NCI-H1092 treated with DMSO at 0.1 percent for 48 hours (cell line): ENCODE measurements around the gene CRY1.
A peak's percentile ranks its signal among the peaks of the same experiment; 100 is the strongest.

ENCODE experiments used
- DNase-seq: peaks from one replicate; lab custom pipeline; 2025; lab: John Stamatoyannopoulos, UW

Gene CRY1

DNA sequence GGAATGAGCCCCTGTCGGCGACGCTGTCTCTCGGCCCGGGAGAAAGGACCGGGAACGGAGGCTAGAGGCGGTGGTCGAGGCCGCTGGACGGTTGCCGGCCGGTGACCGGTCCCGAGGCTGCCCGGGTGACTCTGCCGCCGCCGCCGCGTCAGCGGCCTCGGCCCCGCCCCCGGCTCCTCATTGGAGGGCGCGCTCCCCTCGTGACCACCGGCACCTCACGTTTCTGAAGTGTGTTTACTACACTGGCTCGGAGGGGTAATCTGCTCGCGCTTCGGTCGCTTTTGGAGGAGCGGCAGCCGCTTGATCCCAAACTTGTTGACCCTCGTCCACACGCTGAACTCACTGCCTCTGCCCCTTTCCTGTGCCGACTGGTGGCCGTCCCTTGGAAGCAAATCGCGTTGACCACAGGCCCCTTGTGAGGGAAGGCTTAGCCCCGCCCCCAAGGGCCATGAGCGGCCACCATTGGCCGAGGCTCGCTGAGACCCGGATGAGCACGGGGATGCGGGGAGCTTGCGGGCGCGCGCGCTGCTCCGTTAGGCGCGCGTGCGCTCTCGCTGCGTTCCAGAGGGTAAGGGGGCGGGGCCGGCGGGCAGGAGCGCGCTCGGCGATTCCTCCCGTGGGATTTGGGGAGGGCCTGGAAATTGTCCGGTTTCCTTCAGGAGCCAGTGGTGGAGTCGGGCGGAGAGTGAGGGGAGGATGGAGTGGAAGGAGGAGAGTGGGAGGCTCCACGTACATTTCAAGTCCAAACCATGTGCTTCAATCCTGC, at the start of gene CRY1:
Gene CRY1 (minus strand): TSS at position 133 of the 766 bp plus-strand sequence. CDS start 588 bp downstream, outside the sequence.
- DNase-seq = peak; percentile 94

DNA sequence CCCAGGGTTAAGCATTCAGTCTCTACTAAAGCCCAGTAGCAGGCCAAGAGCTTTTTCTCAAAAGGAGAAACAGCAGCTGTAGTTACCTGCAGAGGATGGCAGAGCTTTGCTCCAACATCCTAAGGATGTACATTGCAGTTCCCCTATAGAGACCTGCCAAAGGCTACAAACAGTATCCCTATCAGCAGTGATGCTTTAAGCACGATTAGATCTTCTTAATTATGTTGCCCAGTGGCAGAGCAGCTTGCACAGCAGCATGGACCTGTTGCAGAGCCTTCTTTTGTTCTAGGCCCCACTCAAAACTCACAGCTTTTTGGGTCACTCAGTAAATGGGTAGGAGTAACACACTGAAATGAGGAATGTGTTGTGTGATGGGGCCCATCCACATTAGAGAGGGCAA, 46.4 kb upstream of the CRY1 start:
- no peak for DNase-seq

DNA sequence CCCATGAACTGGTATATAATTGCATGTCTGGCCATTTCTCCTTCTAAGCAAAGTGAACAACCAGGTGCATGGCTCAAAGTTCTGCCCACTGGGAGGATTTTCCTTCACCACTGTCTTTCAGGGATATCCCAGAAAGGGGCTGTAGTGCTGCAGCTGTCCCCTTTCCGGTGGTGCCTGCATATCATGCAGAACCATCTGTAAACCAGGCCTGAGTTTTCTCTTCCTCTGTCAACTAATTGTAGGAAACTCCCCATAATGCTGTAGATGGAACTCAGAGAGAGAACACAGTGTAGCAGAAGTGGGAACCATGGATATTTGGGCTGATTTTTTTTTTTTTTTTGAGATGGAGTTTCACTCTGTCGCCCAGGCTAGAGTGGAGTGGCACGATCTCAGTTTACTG, 45.6 kb upstream of the CRY1 start:
- no peak for DNase-seq

DNA sequence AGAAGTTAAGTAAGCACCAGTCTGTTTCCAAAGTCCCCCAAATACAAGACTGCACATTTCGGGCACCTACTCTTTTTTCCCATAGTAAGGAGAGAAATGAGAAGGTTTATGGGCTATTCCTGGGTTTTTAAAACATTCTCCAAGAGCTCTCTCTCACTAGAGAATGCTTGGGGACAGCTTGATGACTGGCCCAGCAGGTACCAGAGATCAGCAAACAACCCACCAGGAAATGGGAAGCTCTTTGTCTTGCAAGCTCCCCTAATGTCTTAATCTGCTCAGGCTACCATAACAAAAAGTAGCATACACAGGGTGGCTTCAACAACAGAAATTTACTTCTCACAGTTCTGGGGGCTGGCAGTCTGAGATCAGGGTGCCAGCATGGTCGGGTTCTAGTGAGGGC, 41.8 kb upstream of the CRY1 start:
- no peak for DNase-seq

DNA sequence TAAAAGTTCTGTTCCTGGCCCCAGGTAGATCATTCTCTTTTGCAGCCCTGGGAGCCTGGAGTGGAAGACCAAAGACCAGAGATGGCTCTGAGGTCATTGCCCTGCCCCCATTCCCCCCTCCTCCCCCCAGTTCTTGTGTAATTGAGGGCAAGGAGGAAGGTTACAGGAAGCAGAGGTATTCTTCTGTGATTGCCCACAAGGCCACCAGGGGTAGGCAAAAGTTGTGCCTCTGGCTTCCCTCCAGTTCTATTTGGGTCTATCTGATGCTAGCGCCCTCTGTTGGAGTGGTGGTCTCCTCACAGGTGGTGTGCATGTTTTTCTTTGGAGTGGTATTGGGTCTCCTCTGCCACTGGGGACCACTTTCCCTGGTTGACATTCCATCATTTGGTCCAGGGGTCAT, 41.2 kb upstream of the CRY1 start:
- DNase-seq = no peak

DNA sequence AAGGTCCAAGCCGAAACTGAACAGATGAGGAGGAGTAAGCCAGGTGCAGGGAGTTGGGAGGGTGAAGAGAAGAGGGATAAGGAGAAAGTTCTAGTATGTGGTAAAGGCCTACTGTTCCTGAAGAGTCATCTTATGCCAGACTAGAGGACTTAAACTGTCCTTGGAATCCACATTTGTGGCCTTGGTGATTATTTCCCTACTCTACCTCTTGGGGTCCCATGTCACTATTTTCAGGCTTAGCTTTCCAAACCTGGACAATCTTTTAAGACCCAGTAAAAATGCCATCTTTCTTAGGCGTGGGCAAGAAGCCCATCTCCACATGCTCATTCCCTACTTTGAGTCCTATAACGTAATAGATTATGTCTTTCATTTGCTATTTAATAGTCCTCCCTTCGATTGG, 40.1 kb upstream of the CRY1 start:
- DNase-seq = no peak

DNA sequence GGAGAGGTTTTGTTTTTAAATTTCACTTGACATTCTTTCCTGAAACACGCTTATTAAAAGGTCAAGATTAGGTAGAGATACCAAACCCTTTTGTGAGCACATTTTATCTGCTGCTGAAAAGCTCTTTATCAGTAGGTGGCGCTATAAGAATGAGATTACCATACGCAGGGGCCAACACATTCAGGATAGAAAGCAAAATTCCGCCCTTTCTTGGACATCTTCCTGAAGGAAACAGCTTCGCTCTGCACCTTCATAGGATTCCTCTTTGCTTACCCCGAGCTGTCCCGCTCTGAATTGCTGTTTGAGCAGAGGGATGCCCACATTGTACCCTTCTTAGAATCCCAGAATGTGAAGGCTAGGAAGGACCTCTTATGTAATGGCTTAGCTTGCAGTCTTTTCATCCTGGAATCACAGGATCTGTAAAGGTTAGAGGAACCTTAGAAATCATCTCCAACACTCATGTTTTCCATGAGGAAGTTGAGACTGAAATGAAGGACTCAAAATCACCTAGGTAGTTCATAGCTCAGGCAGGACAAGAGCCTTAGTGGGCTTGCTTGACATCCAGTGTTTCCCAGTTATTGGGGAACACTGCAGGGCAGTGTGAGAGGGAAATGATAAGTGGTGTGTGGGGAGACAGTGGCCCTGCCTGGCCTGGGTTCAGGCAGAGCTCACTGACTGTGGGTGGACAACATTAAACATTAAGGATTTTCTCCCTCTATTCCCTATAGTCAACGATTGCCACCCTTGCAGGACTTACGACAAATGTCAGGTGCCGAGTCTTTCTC, 38.7 kb upstream of the CRY1 start:
- peak; percentile 87 for DNase-seq

DNA sequence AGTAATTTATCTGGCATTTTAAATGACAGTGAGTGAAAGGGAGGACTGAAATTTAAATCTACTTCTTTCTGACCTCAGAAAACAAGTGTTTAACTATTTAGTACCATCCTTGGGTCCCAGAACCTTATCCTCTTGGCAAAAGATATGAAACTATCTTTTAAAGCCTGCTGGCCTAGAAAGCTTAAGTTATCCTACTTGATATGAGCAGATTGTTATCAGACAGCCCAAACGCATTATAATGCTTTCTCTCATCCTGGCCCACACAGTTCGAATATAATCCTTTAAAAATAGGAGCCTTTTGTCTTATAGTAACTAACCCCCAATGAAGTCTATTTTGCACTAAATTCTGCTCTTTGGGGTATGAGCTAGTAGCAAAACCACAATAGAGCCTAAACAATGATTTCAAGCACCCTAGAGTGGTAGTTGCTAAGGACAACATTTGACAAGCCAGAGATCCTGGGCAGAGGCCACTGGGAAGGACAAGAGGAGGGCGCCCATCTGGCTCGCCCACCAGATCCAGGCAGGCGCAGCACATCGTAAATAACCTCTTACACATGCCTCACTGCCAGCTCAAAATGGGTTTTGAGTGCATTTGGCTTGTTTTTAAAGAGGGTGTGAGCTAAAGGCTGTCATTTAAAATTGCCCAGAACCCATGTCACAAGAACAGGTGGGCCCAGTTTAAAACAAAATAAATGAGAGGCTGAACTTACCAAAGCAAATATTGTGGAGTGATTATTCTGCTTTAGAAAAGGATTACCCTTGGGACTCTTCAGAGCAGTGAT, 37.7 kb upstream of the CRY1 start:
- DNase-seq = peak; percentile 95

DNA sequence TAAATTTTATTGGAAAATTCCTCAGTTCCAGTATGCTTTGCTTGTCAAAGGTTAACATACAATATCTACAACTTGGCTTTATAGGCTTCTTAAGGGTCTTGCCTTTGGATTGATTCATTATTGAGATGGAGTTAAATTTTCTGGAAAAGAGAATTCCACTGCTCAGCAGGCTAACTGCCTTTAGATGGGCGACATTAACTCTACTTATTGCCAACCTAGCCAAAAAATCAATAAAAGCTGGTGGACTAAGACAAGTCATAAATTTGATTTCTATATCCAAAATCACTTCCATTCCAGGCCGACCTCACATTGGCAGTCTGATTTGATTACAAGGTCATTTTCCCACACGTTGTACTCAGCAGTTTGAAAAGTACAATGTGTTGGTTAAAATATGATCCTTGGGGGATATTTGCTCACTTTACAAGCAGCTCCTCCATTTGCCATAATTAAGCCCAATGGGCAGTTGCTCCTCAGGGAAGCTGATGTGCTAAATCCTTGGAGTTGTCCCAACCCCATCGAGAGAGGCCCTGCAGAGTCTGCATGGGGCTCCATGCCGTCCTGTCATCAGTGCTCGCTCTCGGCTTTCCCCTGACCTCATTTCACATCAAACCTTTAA, 36.1 kb upstream of the CRY1 start:
- peak; percentile 59 for DNase-seq

DNA sequence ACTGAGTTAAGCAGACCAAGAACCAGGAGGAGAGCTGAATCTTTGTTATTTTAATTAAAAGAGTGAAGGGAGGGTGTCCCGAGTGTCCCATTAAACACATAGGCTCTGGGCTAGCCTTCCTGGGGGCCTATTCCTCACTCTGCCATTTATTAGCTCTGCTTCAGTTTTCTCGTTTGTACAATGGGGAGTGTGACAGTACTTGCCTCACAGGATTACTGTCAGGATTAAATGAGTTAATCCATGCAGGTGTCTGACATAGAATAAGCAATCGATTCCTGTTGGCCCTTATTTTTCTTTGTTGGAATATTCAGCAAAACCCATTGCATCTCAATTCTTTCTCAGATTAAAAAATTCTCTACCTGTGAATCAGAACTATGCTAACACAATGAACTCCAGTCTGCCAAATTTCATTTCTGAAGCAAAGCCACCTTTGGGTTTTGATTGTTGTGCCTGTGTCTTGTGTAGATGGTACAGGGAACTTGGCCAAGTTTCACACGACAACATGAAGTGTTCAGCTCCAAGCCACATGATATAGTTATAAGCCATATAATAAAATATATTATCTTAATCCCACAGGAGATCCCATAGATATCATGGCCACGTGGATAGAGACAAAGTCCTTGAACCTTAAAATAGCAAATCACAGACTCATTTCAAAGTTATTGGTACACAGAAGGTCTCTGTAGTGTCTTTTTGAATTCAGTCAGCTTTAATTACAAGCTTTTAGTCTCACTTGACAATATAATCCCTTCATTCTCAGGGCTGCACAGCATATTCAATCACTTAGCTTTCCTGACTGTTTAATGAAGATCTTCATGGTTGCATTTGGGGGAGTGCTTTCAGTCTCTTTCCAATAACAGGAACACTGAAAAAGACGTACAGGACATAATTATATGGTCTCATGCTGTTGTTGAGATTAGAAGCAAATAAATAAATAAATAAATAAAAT, 34.4 kb upstream of the CRY1 start:
- peak; percentile 9 for DNase-seq

DNA sequence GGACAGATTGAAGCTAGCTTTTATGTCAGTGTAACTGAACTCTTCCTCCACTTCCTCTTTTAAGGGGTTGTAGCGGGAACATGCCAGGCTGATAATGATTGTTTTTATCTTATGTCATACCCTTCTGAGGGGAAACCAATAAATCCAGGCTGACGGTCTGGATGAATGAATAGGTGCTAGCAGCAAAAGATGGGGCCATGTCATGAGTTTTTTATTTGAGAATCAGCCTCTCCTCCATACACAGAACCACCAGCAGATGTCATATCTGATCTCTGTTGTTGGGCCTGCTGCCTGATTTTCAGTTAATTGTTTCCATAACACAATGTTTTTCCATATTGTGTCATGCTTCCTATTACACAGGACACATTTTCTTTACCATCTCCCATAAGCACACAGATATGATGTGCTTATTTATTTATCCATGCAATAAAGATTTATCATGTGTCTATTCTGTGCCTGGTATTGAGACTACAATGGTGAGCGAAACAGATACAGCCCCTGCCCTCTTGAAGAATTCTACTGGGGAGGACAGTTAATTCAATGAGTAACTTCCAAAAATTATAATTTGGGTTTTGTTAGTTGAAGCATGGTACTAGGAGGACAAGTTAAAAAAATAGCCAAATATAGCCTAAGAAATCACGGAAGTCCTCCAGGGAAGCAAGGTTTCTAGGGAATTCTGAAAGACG, 33.6 kb upstream of the CRY1 start:
- DNase-seq = peak; percentile 56

DNA sequence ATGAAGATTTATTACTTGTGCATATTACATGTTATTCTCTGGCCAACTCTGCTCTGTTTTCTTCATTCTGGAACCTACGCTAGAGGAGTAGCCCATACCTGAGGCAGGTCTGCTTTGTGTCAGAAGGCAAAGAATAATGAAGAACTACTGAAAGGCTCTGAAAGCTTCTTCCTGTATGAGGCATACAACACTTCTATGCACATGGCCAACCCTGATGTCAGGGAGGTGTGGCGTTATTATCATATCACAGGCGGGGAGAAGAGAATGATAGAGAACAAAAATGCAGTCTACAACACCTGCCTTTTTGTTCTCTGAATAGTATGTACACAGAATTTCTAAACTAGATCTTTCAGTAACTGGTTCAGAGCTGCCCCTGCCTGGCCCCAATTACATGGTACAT, 32.5 kb upstream of the CRY1 start:
- peak; percentile 7 for DNase-seq

DNA sequence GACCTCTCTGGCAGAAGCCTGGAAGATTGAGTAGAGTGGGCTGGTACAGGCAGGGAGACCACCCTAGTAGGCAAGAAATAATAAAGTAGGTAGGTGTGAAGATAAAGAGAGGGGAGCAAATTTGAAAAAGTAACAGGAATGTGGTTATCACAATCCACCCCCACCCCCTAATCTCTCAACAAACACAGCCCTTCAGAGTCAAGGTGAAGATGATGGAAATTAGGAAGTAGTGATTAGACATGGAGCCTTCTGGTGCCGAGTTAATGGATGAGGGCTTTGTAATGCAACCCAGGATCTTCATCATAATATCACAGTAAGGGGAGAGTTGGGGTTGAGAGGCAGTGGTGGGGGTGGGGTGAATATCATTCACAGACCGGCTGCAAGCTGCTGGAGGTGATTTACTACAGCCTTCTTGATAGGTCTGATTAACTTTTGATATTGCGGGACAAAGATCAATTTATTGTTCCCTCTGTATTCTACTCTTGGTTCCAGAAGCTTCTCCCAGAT, 29.2 kb upstream of the CRY1 start:
- no peak for DNase-seq

DNA sequence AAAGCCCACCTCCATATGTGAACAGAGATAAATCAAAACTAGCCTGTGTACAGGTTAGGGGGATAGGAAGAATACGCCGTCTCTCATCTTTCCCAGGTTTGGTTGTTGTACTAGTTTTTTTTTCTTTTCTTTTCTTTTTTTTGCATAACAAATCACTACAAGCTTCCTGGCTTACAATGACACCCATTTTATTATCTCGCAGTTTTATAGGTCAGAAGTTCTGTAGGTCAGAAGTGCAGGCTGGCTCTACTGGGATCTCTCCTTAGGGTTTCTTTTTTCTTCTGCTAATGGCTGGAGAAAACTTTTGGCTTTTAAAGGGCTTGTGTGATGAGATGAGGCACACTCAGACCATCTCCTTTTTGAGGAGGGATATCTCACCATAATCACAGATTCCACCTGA, 25.7 kb upstream of the CRY1 start:
- DNase-seq = no peak

DNA sequence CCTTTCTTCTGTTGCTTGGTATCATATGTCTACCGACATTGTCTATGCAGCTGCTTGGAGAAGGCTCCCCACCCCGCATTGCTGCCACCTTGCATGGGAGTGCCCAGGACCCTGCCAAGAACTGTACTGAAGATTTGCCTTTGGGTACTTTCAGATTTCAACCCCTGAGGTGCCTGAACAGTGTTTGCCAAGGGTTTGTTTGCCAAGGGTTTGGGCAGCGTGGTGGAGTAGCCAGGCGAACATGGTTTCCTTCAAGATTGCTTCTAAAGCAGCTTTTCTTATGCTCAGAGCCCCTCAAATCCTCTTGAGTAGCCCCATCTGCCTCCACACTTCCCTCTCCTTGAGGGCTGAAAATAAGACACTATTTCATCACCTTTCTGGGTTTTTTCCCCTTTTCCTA, 25.3 kb upstream of the CRY1 start:
- DNase-seq = no peak

DNA sequence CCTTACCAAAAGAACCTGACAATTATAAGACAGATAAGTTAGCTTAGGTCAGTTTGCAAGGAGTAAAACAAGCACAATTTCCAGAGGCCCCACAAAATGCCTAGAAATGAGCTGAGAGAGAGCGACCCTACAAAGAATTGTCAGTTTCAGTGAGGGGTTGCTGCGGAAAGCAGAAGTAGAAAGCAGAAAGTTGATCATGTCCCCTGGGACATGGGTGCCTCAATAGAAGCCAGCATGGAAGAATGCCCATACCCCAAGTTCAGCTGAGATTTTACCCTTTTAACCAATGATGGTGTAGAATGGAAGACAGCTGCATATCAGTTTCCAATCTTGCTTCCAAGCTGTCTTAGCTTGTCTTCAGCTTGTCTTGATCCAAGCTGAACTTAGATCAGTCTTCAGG, 21.8 kb upstream of the CRY1 start:
- no peak for DNase-seq

DNA sequence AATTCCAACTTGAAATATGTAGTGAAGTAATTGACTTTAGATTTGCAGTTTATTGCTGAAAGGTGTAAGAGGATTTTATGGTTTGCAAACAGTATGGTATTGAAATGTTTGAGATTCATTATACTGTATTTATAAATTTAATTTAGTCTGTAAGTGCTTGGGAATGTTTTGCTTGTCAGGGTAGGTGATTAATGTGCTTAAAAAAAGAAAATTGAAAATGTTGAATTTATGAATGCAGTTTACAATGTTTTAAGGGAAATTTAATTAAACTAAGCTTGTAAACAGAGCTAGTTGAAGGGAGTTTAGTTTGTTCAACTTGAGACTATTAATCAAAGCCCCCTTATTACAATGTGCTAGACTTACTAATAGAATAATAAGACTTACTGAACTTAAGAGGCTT, 18.0 kb upstream of the CRY1 start:
- no peak for DNase-seq

DNA sequence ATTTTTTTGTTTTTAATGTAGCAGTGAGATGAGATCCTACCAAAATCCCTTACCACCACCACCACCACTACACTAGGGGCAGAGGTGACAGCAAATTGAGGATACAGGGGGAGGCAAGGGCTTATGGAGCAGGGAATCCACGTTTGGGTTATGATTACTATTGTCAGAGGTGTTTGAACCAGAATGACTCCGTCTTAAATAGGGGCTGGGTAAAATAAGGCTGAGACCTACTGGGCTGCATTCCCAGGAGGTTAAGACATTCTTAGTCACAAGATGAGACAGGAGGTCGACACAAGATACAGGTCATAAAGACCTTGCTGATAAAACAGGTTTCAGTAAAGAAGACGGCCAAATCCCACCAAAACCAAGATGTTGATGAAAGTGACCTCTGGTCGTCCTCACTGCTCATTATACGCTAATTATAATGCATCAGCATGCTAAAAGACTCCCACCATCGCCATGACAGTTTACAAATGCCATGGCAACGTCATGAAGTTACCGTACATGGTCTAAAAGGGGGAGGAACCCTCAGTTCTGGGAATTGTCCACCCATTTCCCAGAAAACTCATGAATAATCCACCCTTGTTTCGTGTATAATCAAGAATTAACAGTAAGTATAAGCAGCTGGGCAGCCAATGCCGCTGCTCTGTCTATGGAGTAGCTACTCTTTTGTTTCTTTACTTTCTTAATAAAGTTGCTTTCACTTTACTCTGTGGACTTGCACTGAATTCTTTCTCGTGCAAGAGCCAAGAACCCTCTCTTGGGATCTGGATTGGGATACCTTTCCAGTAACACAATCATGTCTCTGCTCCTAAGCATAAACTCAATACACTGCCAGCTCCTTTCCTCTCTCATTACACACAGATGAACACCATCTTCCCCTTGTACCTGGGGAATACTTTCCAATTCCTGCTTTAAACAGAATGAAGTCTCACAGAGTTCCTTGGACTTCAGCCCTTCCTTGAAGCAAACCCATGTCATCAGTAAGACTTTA, 16.7 kb upstream of the CRY1 start:
- DNase-seq = no peak

DNA sequence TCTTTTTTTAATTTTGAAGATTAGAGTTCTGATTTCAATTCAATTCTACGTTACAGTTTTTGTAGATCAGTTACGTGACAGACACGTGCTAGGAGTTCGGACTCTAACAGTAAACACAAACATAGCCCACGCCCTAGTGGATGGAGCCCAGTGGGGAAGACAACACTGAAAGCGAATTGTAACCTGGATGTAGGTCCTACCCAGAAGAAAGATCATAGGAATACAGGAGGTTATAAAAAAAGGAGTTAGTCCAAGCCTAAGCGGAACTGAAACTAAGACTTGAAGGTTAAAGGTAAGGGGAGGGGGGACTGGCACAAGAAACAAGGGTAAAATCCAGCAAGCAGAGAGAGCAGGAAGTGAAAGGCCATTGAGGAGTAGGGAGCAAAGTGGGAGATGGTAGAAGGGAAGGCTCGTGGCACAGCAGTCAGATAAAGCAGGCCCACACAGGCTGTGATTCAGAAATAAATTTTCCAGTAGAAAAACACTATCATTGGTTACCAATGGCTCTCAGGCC, 15.7 kb upstream of the CRY1 start:
- no peak for DNase-seq
